Panc1 (cell line): ENCODE data around the gene PDZD4. TPM values are rescaled to one million over a fixed set of nuclear protein-coding genes. Genes with fewer than 3 reads are reported as not detected.

Experiments used
- ATAC-seq: fragments of 200-7000 bp; cut with Tn5 transposase; 2 replicates; pipeline ENCODE4 v1.9.1; 2020; ENCODE audit warnings: mild to moderate bottlenecking, moderate library complexity
- BruUV-seq: library from RNA; stranded (reverse); fragments of 400-500 nt; replicated peaks from 2 replicates; lab custom pipeline; 2021; lab: Mats Ljungman, UMichigan
- CTCF ChIA-PET: fragments of 300-600 bp; sonication (Branson Sonifier 250); formaldehyde crosslinking; loops from one replicate; lab custom pipeline; 2022; ENCODE audit warnings: antibody characterized with exemption; lab: Charles Lee
- POLR2A ChIA-PET: fragments of 300-600 bp; sonication (Branson Sonifier 250); formaldehyde crosslinking; loops from one replicate; lab custom pipeline; 2022; ENCODE audit warnings: antibody characterized with exemption; lab: Charles Lee
- DNase-seq: peaks from one replicate; pipeline ENCODE4 v3.0.0-alpha.2; 2010; ENCODE audit warnings: low read depth, low spot score
- H3K27ac ChIP-seq: 2 replicates; pipeline ENCODE4 v1.5.1; 2011; ENCODE audit warnings: mild to moderate bottlenecking, low read length, inconsistent platforms
- H3K27me3 ChIP-seq: fragments of 200-500 bp; sonication (Bioruptor generic); 2 replicates; pipeline ENCODE4 v1.6.0; 2014; ENCODE audit warnings: low read length, inconsistent platforms; ENCODE audit not compliant: control insufficient read depth, insufficient read depth
- H3K36me3 ChIP-seq: fragments of 200-500 bp; sonication (Bioruptor generic); 2 replicates; pipeline ENCODE4 v1.5.1; 2014; ENCODE audit warnings: inconsistent platforms, mild to moderate bottlenecking, low read length, moderate library complexity; ENCODE audit not compliant: control insufficient read depth, insufficient read depth
- H3K4me1 ChIP-seq: 2 replicates; pipeline ENCODE4 v1.5.1; 2011; ENCODE audit warnings: inconsistent platforms, mild to moderate bottlenecking, low read length, moderate library complexity; ENCODE audit not compliant: control insufficient read depth, insufficient read depth
- H3K4me3 ChIP-seq, 2 experiments: 2 replicates each; pipeline ENCODE4 v1.5.1; 2011 to 2012; ENCODE audit warnings: low read depth in 2 of 2, low read length in 2 of 2, mild to moderate bottlenecking in 2 of 2, inconsistent platforms in 1 of 2, moderate library complexity in 1 of 2
- H3K9me3 ChIP-seq: fragments of 200-500 bp; sonication (Bioruptor generic); 2 replicates; pipeline ENCODE4 v1.5.1; 2014; ENCODE audit warnings: low read depth, mild to moderate bottlenecking, inconsistent platforms, low read length, moderate library complexity; ENCODE audit not compliant: control insufficient read depth, insufficient read depth
- POLR2AphosphoS5 ChIP-seq: IDR thresholded peaks from 2 replicates; pipeline ENCODE4 v1.6.1; 2012; ENCODE audit warnings: mild to moderate bottlenecking, low read depth, low read length, moderate library complexity
- REST ChIP-seq, 2 experiments: IDR thresholded peaks; 2 replicates each; pipeline ENCODE4 v1.6.1; 2011 to 2012; ENCODE audit warnings: low read depth in 2 of 2, control low read depth in 1 of 2, low read length in 1 of 2, mild to moderate bottlenecking in 1 of 2, moderate library complexity in 1 of 2; ENCODE audit not compliant: insufficient read depth in 1 of 2
- SIN3A ChIP-seq: IDR thresholded peaks from 2 replicates; pipeline ENCODE4 v1.6.1; 2012; ENCODE audit warnings: low read depth, mild to moderate bottlenecking, low read length, moderate library complexity, borderline replicate concordance; ENCODE audit not compliant: insufficient read depth
- TCF7L2 ChIP-seq: IDR thresholded peaks from 2 replicates; pipeline ENCODE4 v1.6.1; 2011; ENCODE audit warnings: mild to moderate bottlenecking, low read depth, low read length, inconsistent platforms
- in situ Hi-C: cut with HindIII; loops from 2 replicates; pipeline ENCODE4 v1.10.0; 2016; ENCODE audit warnings: low sequenced_read_pairs, low pct_unique_long_range_greater_than_20kb
- intact Hi-C: fragments of 100-400 bp; cut with micrococcal nuclease; formaldehyde crosslinking; loops from one replicate; pipeline ENCODE4 v1.10.0; 2022; ENCODE audit not compliant: unreplicated experiment
- total RNA-seq: library from RNA; stranded (reverse); gene quantifications from one replicate; pipeline ENCODE4 v1.2.1, GENCODE V29; 2021; ENCODE audit not compliant: unreplicated experiment
- TF ChIP-seq, protein P1 (sequence below): fragments of 450-650 bp; IDR thresholded peaks from 2 replicates; pipeline ENCODE4 v1.5.1; 2017; ENCODE audit warnings: mild to moderate bottlenecking

The PDZD4 gene
- total RNA-seq, 1 experiment from 2014 or later, result 37.2 TPM

- ChIA-PET CTCF (no interaction called here), POLR2A (no interaction called here)
- H3K27me3 ChIP-seq, result no peaks in the 10 kb centered on the region
- TF ChIP-seq REST (IDR thresholded peaks at IDR 0.05; ENCODE audit: insufficient read depth in 1 of 2, low read depth in 2 of 2, low read length in 1 of 2), result no peak
- ATAC-seq, result no peak
- H3K4me1 ChIP-seq, result peaks cover 4% of the 10 kb centered on the region
- H3K36me3 ChIP-seq, result no peaks in the 10 kb centered on the region
- no peak overlapping the region for H3K27ac ChIP-seq
- H3K9me3 ChIP-seq, result no peaks in the 10 kb centered on the region
- intact Hi-C loops, result no loop called here
- BruUV-seq, result no TSS peak
- no peak for DNase-seq
- no peak overlapping the region for H3K4me3 ChIP-seq
- in situ Hi-C loops, result no loop called here
Measured at GRCh38 chrX:153775293-153776119, 54.8 kb downstream of the PDZD4 start.

DNA sequence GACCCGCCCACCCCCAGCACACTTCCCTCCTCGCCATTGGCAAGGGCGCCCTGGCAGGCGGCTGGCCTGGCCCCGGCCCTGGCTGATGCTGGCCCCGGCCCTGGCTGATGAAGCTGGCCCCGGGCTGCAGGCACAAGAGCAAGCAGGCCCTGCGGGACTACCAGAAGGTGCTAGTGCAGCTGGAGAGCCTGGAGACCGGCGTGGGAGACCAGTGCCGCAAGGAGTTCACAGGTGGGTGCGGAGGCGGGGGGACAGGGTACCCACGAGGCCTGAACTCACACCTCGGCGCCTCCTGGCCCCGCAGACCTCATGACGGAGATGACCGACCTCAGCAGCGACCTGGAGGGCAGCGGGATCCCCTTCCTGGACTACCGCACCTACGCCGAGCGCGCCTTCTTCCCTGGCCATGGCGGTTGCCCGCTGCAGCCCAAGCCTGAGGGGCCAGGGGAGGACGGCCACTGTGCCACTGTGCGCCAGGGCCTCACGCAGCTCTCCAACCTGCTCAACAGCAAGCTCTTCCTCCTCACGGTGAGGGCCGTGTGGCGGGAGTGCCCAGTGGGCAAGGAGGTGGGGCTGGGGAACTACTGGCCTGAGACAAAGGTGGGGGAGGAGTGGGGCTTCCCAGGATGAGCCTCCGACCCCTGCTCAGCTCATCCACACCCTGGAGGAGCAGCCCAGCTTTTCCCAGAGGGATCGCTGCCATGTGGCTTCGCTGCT, 55.6 kb downstream of the PDZD4 start:
- H3K27ac ChIP-seq, result no peak overlapping the region
- no peak overlapping the region for H3K4me3 ChIP-seq
- TF ChIP-seq POLR2AphosphoS5 (no peak), SIN3A (no peak), REST (IDR thresholded peaks at IDR 0.05; ENCODE audit: insufficient read depth in 1 of 2, low read depth in 2 of 2, low read length in 1 of 2) (no peak), TCF7L2 (no peak)
- TF ChIP-seq, protein P1, sequence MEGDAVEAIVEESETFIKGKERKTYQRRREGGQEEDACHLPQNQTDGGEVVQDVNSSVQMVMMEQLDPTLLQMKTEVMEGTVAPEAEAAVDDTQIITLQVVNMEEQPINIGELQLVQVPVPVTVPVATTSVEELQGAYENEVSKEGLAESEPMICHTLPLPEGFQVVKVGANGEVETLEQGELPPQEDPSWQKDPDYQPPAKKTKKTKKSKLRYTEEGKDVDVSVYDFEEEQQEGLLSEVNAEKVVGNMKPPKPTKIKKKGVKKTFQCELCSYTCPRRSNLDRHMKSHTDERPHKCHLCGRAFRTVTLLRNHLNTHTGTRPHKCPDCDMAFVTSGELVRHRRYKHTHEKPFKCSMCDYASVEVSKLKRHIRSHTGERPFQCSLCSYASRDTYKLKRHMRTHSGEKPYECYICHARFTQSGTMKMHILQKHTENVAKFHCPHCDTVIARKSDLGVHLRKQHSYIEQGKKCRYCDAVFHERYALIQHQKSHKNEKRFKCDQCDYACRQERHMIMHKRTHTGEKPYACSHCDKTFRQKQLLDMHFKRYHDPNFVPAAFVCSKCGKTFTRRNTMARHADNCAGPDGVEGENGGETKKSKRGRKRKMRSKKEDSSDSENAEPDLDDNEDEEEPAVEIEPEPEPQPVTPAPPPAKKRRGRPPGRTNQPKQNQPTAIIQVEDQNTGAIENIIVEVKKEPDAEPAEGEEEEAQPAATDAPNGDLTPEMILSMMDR, result no peak
- intact Hi-C loops (no loop called here), in situ Hi-C loops (no loop called here)
- CTCF ChIA-PET, result interaction anchor here (0.6 kb wide), 1 partner anchor 314 kb away, joined by 5 read pairs; no protein-coding TSS in a partner anchor
- H3K36me3 ChIP-seq, result no peaks in the 10 kb centered on the region
- no peaks in the 10 kb centered on the region for H3K9me3 ChIP-seq
- H3K4me1 ChIP-seq, result no peaks in the 10 kb centered on the region
- H3K27me3 ChIP-seq, result no peaks in the 10 kb centered on the region
- no peak for DNase-seq
- BruUV-seq, result no TSS peak
- ATAC-seq, result no peak
- POLR2A ChIA-PET, result no interaction called here
